Ascending aorta (tissue), 2 donors: Measurements from ENCODE around the gene PGM1. TPM values are rescaled to one million over a fixed set of nuclear protein-coding genes. Genes with fewer than 3 reads are reported as not detected.

Experiments used
- DNase-seq, 2 donors: peaks; one replicate each; pipeline ENCODE4 v3.0.0-alpha.2; 2019; ENCODE audit warnings: low spot score in 2 of 2
- H3K27ac ChIP-seq, 2 donors: fragments of 200-600 bp; sonication (generic); one replicate each; pipeline ENCODE4 v1.5.1; 2016 to 2017; ENCODE audit warnings: mild to moderate bottlenecking in 1 of 2
- H3K27me3 ChIP-seq: fragments of 200-600 bp; sonication (generic); one replicate; pipeline ENCODE4 v1.5.1; 2017
- H3K36me3 ChIP-seq, 2 donors: fragments of 200-600 bp; sonication (generic); one replicate each; pipeline ENCODE4 v1.5.1; 2016
- H3K4me1 ChIP-seq, 2 donors: fragments of 200-600 bp; sonication (generic); one replicate each; pipeline ENCODE4 v1.5.1; 2016 to 2017; ENCODE audit warnings: mild to moderate bottlenecking in 1 of 2
- H3K4me3 ChIP-seq, 2 donors: fragments of 200-600 bp; sonication (generic); one replicate each; pipeline ENCODE4 v1.5.1; 2016 to 2017; ENCODE audit warnings: mild to moderate bottlenecking in 1 of 2
- H3K9me3 ChIP-seq, 2 donors: fragments of 200-600 bp; sonication (generic); one replicate each; pipeline ENCODE4 v1.5.1; 2016
- CTCF ChIP-seq, 3 experiments: fragments of 200-600 bp in 2 of 3; fragments of 450-650 bp in 1 of 3; sonication (generic) in 2 of 3; IDR thresholded peaks; one replicate each; pipeline ENCODE4 v1.5.1; 2016 to 2019; ENCODE audit warnings: antibody characterized with exemption in 3 of 3, mild to moderate bottlenecking in 1 of 3, moderate library complexity in 1 of 3
- intact Hi-C: fragments of 100-400 bp; cut with DNase I; formaldehyde crosslinking; loops from one replicate; pipeline ENCODE4 v1.15.1; 2023
- total RNA-seq: library from RNA; depleted of rRNA; stranded (reverse); fragments of >200 nt; gene quantifications from one replicate; pipeline ENCODE4 v1.1.0, GENCODE V29; 2016

The PGM1 gene
- total RNA-seq, 1 donor from 2014 or later, result 23.7 TPM

- TF ChIP-seq CTCF (IDR thresholded peaks at IDR 0.05), result no peak
- Histone ChIP-seq H3K4me3 (no peak overlapping the region), H3K4me1 (peaks cover 0 to 3% of the 10 kb centered on the region in 2 donors), H3K9me3 (no peaks in the 10 kb centered on the region), H3K27ac (no peak overlapping the region), H3K36me3 (peaks cover 30 to 44% of the 10 kb centered on the region in 2 donors), H3K27me3 (no peaks in the 10 kb centered on the region)
- intact Hi-C loops, result no loop called here
- no peak for DNase-seq
Measured at GRCh38 chr1:63638471-63638870, 45.3 kb downstream of the PGM1 start.

GRCh38 chr1:63638875-63639274 is 45.7 kb downstream of the PGM1 start:
- Histone ChIP-seq H3K27me3 (no peaks in the 10 kb centered on the region), H3K9me3 (no peaks in the 10 kb centered on the region), H3K36me3 (peaks cover 30 to 44% of the 10 kb centered on the region in 2 donors), H3K4me3 (no peak overlapping the region), H3K4me1 (peaks cover 0 to 7% of the 10 kb centered on the region in 2 donors), H3K27ac (no peak overlapping the region)
- DNase-seq, result no peak
- intact Hi-C loops, result no loop called here
- no peak for TF ChIP-seq CTCF (IDR thresholded peaks at IDR 0.05)

- Histone ChIP-seq H3K4me1 (peaks cover 6 to 16% of the 10 kb centered on the region in 2 donors), H3K27ac (no peak overlapping the region), H3K9me3 (no peaks in the 10 kb centered on the region), H3K27me3 (no peaks in the 10 kb centered on the region), H3K4me3 (no peak overlapping the region), H3K36me3 (peaks cover 23 to 30% of the 10 kb centered on the region in 2 donors)
- DNase-seq, result no peak
- intact Hi-C loops, result no loop called here
- no peak for TF ChIP-seq CTCF (IDR thresholded peaks at IDR 0.05)
Measured at GRCh38 chr1:63640633-63641567, 47.7 kb downstream of the PGM1 start.

GRCh38 chr1:63641615-63642014 is 48.4 kb downstream of the PGM1 start:
- H3K9me3 ChIP-seq, result no peaks in the 10 kb centered on the region
- no peak overlapping the region for H3K27ac ChIP-seq
- intact Hi-C loops, result no loop called here
- peaks cover 6 to 16% of the 10 kb centered on the region in 2 donors for H3K4me1 ChIP-seq
- no peak for DNase-seq
- no peak for TF ChIP-seq CTCF (IDR thresholded peaks at IDR 0.05)
- H3K27me3 ChIP-seq, result no peaks in the 10 kb centered on the region
- peaks cover 17 to 22% of the 10 kb centered on the region in 2 donors for H3K36me3 ChIP-seq
- no peak overlapping the region for H3K4me3 ChIP-seq

- no peak overlapping the region for H3K4me3 ChIP-seq
- H3K36me3 ChIP-seq, result peaks cover 9 to 18% of the 10 kb centered on the region in 2 donors
- no peaks in the 10 kb centered on the region for H3K9me3 ChIP-seq
- no peaks in the 10 kb centered on the region for H3K27me3 ChIP-seq
- intact Hi-C loops, result no loop called here
- H3K27ac ChIP-seq, result no peak overlapping the region
- peaks cover 6 to 16% of the 10 kb centered on the region in 2 donors for H3K4me1 ChIP-seq
- DNase-seq, result no peak
- no peak for TF ChIP-seq CTCF (IDR thresholded peaks at IDR 0.05)
Measured at GRCh38 chr1:63642901-63643300, 49.7 kb downstream of the PGM1 start.
